ENCODE measurements around the gene UCHL3.

Gene UCHL3

GRCh38 chr13:75547917-75548316 is 1.7 kb upstream of the UCHL3 start:
- DNase-seq (ENCODE audit: low read depth in 3 of 3), result no peak

- DNase-seq (ENCODE audit: low read depth in 3 of 3), result no peak
These were observed 572 bp downstream of the UCHL3 start for GRCh38 chr13:75550159-75550567.

- DNase-seq (ENCODE audit: low read depth in 3 of 3), result no peak
These were observed 4.9 kb downstream of the UCHL3 start for GRCh38 chr13:75554464-75554863.

GRCh38 chr13:75554981-75555380 is 5.4 kb downstream of the UCHL3 start:
- no peak for DNase-seq (ENCODE audit: low read depth in 3 of 3)

- DNase-seq (ENCODE audit: low read depth in 3 of 3), result no peak
These were observed 6.2 kb downstream of the UCHL3 start for GRCh38 chr13:75555836-75556235.

GRCh38 chr13:75556961-75557360 is 7.4 kb downstream of the UCHL3 start:
- no peak for DNase-seq (ENCODE audit: low read depth in 3 of 3)

GRCh38 chr13:75558145-75558840 is 8.7 kb downstream of the UCHL3 start:
- DNase-seq (ENCODE audit: low read depth in 3 of 3), result no peak

GRCh38 chr13:75566658-75567057 is 17.1 kb downstream of the UCHL3 start:
- DNase-seq (ENCODE audit: low read depth in 3 of 3), result no peak

GRCh38 chr13:75569576-75569975 is 20.0 kb downstream of the UCHL3 start:
- DNase-seq (ENCODE audit: low read depth in 3 of 3), result no peak

GRCh38 chr13:75579529-75579928 is 29.9 kb downstream of the UCHL3 start:
- DNase-seq (ENCODE audit: low read depth in 3 of 3), result no peak

- no peak for DNase-seq (ENCODE audit: low read depth in 3 of 3)
These were observed 32.5 kb downstream of the UCHL3 start for GRCh38 chr13:75581874-75582640.

GRCh38 chr13:75583091-75583490 is 33.5 kb downstream of the UCHL3 start:
- no peak for DNase-seq (ENCODE audit: low read depth in 3 of 3)

GRCh38 chr13:75585153-75585552 is 35.6 kb downstream of the UCHL3 start:
- no peak for DNase-seq (ENCODE audit: low read depth in 3 of 3)

GRCh38 chr13:75587679-75588078 is 38.1 kb downstream of the UCHL3 start:
- no peak for DNase-seq (ENCODE audit: low read depth in 3 of 3)

GRCh38 chr13:75596657-75597182 is 47.1 kb downstream of the UCHL3 start:
- DNase-seq (ENCODE audit: low read depth in 3 of 3), result no peak

- DNase-seq (ENCODE audit: low read depth in 3 of 3), result no peak
These were observed 50.8 kb downstream of the UCHL3 start for GRCh38 chr13:75600371-75600770.

- DNase-seq (ENCODE audit: low read depth in 3 of 3), result no peak
These were observed 53.4 kb downstream of the UCHL3 start for GRCh38 chr13:75603038-75603437.

GRCh38 chr13:75607447-75607846 is 57.9 kb downstream of the UCHL3 start:
- DNase-seq (ENCODE audit: low read depth in 3 of 3), result no peak

- no peak for DNase-seq (ENCODE audit: low read depth in 3 of 3)
These were observed 60.9 kb downstream of the UCHL3 start for GRCh38 chr13:75610466-75610865.

GRCh38 chr13:75612354-75612753 is 62.8 kb downstream of the UCHL3 start:
- no peak for DNase-seq (ENCODE audit: low read depth in 3 of 3)

GRCh38 chr13:75617230-75617629 is 67.6 kb downstream of the UCHL3 start:
- no peak for DNase-seq (ENCODE audit: low read depth in 3 of 3)

- no peak for DNase-seq (ENCODE audit: low read depth in 3 of 3)
These were observed 68.7 kb downstream of the UCHL3 start for GRCh38 chr13:75618308-75618707.

GRCh38 chr13:75620020-75620419 is 70.4 kb downstream of the UCHL3 start:
- DNase-seq (ENCODE audit: low read depth in 3 of 3), result no peak
